GM19452 (cell line): Measurements from ENCODE around the gene TEX35.

Experiments
- ATAC-seq: cut with Tn5 transposase; IDR thresholded peaks from one replicate; pipeline ENCODE4 v1.9.1; 2021; ENCODE audit not compliant: unreplicated experiment

The TEX35 gene

DNA sequence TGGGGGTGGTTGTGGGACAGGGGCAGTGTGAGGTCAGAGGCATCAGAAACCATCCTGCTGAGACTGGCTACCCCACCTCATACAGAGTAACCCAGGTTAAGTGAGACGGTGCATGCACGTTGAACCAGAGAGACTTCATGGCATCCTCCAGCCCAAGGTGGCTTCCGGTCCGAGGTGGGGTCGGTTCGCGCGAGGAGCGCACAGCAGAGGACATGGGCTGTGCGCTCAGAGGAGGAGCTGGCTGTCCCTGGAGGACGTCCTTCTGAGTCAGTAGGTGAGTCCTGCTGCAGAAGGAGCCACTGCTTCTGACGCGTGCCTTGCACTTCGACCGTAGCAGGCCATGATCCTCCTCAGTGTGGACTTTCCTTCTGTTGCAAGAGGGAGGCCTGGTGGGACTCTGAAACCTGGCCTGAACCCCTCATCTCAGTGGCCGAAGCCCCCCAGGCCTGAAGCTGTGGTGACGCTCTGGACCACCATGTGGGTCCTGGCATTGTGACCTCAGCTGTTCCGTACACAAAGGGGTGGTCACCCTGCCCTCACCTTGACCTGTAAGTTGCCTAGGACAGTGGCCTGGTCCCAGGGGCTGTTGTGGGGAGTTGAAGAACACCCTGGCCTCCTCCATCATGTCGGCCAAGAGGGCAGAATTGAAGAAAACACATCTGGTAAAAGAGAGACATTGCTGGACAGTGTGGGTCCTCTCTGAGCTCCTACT is at the start of gene TEX35:
TSS of gene TEX35 (plus strand) at position 544 of the 712 bp plus-strand sequence. CDS start at position 624, 80 bp downstream.
- no peak for ATAC-seq

DNA sequence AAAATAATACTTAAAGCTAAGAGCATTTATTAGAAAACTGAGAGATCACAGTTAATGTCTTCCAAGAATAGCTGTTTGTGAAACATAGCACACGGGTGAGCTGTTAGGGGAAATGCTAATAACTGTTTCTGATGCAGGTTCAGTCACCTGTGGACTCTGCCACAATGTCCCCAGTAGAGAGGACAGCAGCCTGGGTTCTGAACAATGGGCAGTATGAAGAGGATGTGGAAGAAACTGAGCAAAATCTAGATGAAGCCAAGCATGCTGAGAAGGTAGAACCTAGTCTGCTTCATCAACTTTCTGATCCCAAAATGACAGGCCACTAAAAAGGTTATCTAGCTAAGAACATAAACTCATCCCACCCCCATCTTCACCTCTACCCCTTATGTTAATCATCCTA is 48.8 kb upstream of the TEX35 start:
- ATAC-seq, result no peak

GRCh38 chr1:178464566-178464965 is 48.3 kb upstream of the TEX35 start:
- ATAC-seq, result no peak

DNA sequence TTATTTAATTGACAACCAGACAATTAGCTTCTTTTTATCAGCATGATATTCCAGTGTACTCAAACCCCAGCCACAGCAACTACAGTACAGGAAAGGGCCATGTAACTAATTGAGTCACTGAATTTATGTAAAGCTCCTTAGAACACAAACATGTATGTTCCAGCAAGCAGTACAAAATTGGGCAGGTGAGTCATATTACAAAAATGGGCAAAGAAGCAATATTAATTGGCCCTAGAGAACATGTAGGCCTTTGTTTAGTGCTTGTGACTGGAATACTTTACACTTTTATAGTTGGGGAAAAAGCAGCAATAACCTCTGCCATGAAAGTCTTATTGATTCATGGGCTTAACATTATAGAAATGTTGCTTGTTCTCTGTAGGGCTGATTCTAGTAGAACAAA is 47.9 kb upstream of the TEX35 start:
- no peak for ATAC-seq

DNA sequence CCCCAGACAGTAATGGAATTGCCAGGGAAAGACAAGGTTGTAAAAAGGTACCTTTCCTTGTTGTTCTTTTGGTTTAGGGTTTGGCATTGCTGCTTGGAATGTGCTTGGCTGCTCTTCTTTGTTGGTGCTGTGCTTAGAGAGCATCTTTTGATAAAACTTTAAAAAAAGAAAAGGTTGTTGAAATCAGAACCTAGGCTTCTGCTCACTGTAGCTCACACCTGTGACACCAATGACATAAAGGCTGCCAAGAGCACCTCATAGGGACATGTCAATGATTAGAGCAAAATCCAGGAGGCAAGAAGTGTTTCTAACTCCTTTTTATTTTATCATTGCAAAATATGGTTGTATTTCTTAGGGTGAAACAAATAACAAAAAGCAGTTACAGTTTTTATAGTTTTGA is 45.1 kb upstream of the TEX35 start:
- no peak for ATAC-seq

- no peak for ATAC-seq
These were observed 42.4 kb upstream of the TEX35 start for GRCh38 chr1:178470411-178470960.

GRCh38 chr1:178472531-178472930 is 40.4 kb upstream of the TEX35 start:
- ATAC-seq, result no peak

DNA sequence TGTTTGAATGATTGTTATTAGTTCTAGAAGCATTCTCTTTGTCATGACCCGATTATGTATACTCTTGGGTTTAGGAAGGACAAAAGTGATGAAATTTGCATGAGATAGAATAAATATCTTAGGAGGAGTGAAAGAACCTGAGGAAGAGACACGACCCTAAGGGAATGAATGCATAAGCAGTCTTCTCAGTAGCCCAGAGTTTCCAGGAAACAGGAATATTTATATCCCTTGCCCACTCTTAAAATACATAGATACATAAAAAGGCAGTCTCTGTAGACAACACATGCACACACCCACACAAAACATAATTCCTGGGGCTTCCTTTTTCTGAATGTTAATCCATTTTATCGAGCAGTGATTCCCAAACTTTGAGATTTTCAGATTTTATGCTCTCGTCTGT is 35.5 kb upstream of the TEX35 start:
- no peak for ATAC-seq

DNA sequence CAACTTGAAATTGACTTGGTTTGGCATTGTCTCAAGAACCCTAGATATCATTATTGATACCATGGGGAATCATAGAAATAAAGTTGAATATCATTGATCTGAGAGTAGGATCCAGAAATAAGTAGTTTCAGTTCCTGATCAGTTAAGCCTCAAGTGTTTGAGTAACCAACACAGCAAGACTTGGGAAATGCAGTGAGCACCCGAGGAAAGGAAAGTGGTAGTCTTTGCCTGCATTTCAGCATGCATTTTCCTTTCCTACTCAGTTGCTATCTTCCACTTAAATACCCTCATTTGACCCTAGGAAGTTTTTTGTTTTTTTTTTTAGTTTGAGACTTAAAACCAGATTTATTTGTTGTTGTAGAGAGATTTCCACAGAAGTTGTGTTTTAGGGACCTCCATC is 35.1 kb upstream of the TEX35 start:
- no peak for ATAC-seq

DNA sequence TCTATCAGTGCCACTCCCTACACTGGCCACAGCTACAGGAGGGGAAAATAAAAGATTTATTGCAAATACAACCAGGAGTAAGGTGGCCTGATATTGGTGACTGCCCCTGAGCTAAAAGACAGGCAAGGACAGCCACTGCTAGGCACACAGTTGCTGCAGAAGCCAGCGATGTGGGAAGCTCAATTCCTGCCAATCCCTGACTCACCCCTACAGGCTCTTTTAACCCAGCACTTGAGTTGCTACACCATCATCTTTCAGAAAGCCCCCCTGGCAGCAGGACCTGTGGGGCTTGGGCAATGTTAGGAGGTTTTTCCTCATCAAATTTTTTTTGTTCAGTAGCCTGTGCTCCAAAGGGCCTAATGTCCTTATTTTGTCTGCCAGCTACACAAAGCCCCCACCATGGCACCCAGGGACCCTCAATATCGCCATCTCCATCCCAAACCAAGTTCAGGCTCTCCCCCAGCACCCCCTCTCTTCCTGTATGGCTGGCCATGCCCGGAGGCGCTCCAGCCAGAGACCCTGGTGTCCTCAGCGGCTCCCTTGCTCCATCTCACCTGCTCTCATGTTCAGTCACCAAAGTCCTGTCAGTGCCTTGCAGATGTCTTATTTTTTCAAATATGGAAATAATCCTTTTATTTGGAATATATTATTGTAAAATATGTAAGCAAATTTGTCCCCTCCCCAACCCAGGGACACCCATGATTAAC is 29.5 kb upstream of the TEX35 start:
- ATAC-seq, result no peak

- ATAC-seq, result no peak
These were observed 28.1 kb upstream of the TEX35 start for GRCh38 chr1:178484698-178485225.

DNA sequence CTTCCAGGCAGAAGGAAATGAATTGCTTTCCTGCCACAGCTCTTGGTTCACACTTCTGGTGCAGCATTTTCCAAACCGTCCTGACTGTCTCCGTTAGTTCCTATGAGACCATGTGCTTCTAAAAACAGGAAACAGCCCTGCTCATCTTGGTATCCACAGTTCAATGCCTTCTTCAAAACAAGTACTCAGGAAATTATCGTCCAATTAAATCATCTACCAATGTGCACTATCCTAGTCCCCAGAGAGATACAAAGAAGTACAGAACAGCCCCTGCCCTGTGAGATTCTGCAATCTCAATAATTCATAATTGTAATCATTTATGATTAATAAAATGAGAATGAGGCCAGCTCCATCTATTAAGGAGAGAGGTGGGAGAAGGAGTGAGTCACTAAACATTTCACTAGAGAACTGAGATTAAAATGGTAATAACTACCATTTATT is 27.3 kb upstream of the TEX35 start:
- no peak for ATAC-seq

DNA sequence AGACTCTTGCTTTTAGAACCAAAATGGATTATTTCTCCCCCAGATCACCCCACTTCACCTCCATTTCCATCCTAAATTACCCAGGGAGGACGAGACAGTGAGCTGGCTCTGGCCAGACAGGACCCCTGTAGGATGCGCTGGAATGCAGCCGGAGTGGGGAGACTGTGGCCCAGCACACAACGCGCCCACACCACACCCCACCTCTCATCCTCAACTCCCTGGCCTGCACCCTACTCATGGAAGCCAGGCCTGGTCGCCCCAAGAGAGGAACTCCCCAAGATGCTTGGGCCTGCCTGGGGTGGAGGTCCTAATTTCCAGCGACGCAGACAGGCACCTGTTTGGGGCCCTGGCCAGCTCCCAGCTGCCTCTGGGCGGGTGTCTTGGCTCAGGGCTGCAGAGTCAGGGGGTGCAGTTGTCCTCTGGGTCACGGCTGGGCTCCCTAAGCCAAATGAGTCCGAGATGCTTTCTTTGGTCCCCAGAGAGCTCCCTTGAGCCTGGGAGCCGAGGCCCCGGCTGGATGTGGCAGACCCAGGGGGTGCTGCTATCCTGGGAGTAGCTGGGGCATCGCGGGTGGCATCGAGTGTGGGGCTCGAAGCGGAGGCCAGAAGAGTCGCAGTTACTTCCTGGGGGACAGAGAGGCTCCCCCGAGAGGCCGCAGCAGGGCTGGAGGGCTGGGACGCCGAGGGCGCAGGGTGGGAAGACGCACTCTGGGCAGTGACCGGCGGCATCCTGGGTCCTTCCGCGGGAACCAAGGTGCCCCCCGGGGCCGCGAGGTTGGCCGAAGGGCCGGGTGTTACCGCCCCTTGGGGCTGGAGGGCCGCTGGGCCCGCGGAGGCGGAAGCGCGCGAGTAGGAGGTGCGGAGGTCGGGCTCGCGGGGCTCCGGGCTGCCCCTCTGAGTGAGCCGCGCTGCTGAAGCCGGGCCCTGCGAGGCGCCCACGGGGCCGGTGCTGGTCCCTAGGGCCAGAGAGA is 26.5 kb upstream of the TEX35 start:
- no peak for ATAC-seq

GRCh38 chr1:178487070-178487615 is 25.8 kb upstream of the TEX35 start:
- no peak for ATAC-seq

DNA sequence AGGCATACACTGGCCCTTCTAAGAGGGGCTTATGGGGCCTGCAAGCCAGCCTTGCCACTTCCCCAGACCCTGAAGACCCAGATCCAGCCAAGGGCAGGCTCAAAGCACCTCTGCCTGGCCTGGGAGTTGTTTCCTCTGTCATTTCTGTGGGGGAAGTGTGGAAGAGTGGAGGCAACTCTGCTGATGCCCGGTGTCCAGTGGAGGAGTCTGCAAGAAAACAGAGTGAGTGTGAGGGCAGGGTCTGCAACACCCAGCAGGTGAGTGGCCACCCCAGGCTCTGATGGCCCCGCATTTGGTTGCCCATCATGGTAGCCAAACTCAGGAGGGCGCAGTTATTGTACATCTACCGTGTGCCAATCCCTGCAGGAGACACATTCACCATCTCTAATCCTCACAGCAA is 24.5 kb upstream of the TEX35 start:
- no peak for ATAC-seq

- no peak for ATAC-seq
These were observed 23.5 kb upstream of the TEX35 start for GRCh38 chr1:178489399-178489798.

GRCh38 chr1:178490136-178490535 is 22.8 kb upstream of the TEX35 start:
- ATAC-seq, result no peak

GRCh38 chr1:178490967-178491366 is 21.9 kb upstream of the TEX35 start:
- no peak for ATAC-seq

DNA sequence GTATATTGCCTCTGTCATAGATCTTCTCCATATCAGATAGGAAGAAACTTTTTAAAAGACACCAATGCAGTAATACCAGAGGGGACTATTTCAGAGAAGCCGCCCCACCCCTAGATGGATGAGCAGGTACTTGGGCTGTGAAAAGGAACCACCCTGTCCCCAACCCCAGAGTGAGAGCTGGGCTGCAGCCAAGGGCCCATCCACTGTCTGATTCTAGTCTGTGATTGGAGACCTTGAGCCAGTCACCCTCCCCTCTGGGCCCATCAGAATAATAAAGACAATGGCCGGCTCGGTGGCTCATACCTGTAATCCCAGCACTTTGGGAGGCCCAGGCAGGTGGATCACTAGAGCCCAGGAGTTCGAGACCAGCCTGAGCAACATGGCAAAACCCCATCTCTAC is 21.2 kb upstream of the TEX35 start:
- no peak for ATAC-seq

DNA sequence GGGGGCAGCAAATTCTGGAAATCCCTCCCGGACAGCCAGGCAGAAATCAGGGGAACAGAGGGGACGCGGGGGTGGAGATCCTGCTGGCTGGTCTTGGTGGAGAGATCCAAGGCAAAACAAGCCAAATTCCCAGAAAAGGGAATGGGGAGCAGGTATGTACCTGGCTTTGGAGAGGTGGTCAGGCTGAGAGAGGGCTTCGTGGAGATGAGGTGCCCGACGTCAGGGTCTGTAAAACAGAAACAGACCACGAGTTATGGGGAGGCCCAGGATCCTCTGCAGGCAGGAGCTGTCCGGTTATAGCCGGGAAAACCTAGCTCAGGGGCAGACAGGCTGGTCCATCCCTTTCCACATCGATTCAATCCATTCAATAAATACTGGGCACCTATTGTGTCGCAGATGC is 20.6 kb upstream of the TEX35 start:
- ATAC-seq, result no peak

DNA sequence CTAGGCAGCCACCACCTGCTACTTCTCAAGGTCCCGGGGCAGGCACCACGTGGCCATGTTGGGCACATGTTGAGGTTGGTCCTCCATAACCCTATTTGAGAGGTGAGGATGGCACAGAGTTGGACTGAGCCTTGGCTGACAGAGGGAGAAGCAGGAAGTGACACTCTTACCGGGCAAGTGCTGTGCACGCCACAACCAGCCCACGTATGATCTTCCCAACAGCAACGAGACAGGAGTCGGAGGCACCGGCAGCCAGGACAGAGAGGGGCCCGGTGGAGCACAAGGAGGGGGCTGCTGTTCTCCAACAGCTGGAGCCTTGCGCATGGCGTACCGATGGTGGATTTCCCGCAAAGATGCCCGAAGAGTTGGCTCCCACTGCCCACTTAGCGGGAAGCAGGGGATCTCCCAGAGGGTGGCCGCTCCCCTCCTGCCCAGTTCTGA is 19.6 kb upstream of the TEX35 start:
- no peak for ATAC-seq
